GM21360 (cell line): ENCODE measurements around the gene ZNF467.

Experiments
- ATAC-seq: cut with Tn5 transposase; IDR thresholded peaks from one replicate; pipeline ENCODE4 v1.9.1; 2021; ENCODE audit warnings: mild to moderate bottlenecking, moderate library complexity; ENCODE audit not compliant: unreplicated experiment

The ZNF467 gene

DNA sequence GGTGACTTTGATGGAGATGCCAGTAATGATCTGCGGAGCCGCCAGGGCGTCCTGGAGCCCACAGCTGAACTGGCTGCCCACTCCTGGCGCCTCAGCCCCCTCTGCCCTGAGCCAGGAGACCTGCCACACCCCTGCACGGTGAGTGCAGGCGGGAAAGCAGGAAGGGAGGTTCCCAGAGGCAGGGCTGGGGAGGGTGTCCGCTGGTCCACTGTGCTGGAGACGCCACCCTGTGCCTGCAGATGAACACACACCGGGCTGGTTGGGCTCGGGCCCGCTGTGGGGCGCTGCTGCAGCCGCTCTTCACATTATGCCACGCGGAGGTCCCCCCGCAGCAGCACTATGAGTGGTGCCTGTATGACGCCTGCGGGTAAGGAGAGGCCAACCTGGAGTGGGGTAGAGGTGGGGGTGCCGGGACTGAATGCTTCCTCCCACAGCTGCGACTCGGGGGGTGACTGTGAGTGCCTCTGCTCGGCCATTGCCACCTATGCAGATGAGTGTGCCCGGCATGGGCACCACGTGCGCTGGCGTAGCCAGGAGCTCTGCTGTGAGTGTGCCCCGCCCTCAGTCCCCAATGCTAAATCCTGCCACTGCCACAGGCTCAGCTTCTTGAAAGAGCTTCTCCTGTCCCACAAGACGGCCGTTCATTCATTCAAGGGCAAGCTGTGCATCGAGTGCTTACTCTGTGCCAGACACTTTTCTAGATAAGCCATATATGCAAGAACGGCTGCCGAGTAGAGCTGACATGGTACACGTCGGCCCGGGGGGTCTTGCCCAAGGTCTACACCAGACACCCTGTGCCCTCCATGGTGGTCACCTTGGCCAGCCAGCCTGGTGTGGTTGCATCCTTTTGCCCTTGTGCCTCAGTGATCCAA, 14.3 kb upstream of the ZNF467 start:
- ATAC-seq, result no peak

DNA sequence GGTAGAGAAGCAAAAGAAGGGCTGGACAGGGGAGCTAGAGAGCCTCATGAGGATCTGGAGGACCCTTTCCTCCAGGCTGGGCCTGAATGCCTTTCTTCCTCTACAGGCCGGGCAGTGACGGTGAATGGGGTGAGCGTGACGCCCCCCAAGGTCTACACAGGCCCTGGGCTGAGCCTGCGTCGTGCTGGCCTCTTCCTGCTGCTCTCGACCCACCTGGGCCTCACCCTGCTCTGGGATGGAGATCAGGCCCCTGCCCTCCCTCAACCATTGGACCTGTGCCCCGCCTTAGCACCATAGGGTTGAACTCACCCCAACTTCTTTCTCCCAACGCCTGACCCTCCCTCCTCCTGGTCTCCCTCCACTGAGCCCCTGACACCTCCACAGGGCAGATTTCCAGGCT, 12.6 kb upstream of the ZNF467 start:
- ATAC-seq, result no peak

DNA sequence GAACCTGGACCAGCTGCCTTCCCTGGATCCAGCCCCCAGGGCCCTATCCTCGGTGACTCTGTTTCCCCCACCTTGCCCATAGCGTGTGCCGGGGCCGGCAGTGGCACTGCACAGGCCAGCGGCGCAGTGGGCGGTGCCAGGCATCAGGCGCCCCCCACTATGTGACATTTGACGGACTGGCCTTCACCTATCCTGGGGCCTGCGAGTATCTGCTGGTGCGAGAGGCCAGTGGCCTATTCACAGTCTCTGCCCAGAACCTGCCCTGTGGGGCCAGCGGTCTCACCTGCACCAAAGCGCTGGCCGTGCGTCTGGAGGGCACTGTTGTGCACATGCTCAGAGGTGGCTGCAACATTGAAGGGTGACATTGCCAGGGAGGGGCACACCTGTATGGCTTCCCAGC, 12.0 kb upstream of the ZNF467 start:
- ATAC-seq, result no peak

DNA sequence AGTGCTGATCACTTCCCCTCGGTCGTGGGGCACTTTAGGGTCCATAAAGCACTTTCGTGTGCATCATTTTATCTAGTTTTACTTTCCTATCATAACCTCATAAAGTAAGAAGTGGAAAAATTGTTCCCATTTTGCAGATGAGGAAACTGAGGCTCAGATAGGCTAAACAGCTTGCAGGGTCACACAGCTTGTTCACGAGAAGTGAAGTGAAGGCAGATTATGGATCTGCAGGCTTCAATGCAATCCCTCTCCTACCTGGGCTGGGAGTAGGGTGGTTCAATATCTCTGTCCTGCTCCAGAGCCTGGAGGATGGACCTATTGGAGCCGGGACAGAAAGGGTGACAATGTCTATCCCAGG, 10.8 kb upstream of the ZNF467 start:
- no peak for ATAC-seq

DNA sequence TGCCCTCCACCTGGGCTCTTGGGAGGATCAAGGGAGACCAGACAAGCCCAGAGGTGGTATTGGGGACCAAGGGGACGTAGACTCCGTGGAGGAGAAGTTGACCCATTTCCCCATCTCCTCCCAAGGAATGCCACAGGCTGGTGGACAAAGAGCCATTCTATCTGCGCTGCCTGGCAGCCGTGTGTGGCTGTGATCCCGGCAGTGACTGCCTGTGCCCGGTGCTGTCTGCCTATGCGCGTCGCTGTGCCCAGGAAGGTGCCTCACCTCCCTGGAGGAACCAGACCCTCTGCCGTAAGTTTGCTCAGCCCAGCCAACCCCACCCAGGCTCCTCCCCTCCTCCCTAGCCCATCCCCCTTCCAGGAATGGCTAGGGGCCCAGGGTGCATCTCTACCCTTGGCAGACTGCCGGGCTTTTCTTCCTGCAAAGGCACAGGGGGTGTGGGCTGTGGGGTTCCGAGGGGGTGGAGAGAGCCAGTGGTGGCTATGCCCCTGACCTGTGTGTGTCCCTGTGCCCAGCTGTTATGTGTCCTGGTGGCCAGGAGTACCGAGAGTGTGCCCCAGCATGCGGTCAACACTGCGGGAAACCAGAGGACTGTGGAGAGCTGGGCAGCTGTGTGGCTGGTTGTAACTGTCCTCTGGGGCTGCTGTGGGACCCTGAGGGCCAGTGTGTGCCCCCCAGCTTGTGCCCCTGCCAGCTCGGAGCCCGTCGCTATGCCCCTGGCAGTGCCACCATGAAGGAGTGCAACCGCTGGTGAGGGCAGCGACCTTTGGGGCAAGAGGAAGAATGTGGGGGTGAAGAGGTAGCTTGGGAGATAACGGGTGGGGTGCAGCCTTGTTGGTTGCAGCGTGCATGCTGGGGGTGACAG, 10.2 kb upstream of the ZNF467 start:
- ATAC-seq, result no peak

DNA sequence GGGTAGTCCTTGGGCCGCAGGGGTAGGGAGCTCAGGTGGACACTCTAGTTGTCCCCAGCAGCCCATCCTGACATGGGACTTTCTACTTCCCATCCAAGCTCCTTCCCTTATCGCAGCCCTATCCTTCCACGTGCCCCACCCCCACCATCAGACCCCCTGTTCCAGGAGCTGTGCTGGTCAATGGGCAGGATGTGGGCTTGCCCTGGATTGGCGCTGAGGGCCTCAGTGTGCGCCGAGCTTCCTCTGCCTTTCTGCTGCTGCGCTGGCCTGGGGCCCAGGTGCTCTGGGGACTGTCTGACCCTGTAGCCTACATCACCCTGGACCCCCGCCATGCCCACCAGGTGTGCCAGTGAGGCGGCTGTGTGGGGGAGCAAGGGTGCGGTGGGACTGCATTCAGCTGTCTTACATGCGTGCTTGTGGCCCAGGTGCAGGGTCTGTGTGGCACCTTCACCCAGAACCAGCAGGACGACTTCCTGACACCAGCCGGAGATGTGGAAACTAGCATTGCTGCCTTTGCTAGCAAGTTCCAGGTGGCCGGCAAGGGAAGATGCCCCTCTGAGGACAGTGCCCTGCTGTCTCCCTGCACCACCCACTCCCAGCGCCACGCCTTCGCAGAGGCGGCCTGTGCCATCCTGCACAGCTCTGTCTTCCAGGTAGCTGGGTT, 9.4 kb upstream of the ZNF467 start:
- no peak for ATAC-seq

DNA sequence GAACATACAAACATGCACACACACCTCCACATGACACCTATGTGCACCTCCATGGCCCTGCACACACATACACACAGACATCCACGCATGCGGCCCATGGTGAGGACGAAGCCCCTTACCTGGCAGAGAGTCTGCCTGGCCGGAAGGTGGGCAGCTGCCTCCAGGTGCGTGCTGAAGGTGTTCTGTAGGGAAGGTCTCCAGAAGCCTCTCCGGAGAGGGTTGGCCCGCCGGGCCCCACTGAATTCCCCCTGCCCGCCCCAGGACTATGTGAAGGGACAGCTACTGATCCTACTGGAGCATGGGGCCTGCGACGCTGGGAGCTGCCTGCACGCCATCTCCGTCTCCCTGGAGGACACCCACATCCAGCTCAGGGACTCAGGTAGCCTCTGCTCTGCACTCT, 8.5 kb upstream of the ZNF467 start:
- ATAC-seq, result no peak

DNA sequence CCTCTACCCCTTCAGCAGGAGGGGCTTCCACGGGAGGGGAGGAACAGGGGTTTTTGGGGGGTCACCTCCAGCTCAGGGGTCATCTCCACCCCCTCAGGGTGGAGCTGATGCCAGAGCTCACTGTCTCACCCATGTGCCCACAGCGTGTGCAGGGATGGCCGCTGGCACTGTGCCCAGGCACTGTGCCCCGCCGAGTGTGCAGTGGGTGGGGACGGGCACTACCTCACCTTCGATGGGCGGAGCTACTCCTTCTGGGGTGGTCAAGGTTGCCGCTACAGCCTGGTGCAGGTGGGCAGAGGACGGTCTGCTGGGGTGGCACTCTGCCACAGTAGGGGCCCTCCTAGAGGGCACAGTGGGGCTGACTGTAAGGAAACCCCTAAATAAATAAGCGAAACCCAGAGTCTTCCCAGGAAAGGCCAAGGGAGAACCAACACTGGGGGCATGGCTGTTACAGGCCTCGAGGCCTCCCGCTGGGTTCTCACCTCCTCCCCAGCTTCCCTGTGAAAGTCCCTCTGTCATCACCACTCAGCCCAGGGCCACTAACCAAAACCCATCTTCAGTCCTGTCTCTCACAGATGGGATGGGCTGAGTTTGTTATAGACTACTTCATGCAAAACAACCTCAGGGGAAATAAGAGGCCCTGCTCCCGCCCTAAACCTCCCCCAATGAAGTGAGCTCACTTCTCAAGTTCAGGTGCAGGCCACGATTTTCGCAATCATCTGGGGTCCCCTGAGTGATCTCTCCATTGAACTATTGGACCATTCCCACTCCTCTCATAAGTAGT, 7.4 kb upstream of the ZNF467 start:
- ATAC-seq, result no peak

DNA sequence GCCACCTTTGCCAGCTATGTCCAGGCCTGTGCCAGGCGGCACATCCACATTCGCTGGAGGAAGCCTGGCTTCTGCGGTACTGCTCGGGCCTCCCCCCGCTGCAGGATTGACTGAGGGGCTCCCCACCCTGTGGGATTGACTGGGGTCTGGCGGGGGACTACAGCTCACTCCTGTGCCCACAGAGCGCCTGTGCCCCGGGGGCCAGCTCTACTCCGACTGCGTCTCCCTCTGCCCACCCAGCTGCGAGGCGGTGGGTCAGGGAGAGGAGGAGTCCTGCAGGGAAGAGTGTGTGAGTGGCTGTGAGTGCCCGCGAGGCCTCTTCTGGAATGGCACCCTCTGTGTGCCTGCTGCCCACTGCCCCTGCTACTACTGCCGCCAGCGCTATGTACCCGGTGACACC, 6.7 kb upstream of the ZNF467 start:
- no peak for ATAC-seq

DNA sequence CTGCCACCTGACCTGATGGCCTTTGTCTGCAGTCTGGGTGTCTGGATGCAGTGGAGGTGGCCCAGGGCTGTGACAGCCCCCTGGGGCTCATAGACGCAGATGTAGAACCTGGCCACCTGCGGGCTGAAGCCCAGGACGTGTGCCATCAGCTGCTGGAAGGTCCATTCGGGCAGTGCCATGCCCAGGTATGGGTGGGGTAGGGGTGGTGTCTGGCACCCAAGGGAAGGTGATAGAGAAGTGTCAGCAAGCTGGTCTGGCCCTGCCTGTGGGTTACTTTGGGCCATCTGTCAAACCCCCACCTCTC, 6.1 kb upstream of the ZNF467 start:
- no peak for ATAC-seq

DNA sequence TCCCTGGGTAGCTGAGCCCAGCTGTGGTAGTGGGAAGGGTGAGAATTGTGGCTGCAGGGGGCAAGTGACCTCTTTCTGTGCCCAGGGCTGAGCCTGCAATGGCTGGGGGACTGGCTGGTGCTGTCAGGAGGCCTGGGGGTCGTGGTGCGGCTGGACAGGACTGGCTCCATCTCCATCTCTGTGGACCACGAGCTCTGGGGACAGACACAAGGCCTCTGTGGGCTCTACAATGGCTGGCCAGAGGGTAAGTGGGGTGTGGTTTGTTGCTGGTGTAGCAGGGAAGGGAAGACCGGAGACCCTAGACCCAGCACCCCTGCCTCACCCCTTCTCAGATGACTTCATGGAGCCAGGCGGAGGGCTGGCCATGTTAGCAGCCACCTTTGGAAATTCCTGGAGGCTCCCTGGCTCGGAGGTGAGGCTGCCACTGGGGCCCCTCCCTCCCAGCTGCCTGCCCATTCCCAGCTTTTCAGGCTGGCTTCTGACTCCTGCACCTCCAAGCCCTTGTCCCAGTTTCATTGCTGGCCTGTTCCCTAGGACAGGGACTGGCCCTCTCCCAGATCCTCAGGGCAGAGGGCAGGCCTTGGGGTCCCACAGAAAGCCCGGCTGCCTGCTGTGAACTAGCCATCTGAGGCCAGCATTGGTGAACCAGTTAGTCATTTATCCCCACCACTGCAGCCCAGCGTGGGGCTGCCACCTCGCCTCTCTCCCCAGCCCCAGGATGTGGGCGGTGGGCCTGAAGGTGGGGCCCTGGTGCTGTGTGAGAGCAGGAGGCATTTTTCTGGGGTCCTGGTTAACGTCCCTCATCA, 5.5 kb upstream of the ZNF467 start:
- ATAC-seq, result no peak

DNA sequence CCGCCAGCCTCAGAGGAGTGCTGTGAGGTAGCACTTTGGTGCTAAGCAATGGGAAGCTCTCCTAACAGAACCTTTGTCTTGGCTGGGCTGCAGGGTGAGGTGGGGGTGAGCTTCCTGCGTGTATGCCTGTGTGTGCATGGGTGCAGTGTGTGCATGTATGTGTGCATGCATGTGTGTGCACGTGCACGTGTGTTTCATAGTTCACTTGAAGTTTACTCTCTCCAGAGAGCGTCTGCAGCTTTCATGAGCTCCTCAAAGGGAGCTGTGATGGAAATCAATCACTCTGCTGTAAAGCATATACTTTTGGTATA, 4.9 kb upstream of the ZNF467 start:
- ATAC-seq, result no peak

DNA sequence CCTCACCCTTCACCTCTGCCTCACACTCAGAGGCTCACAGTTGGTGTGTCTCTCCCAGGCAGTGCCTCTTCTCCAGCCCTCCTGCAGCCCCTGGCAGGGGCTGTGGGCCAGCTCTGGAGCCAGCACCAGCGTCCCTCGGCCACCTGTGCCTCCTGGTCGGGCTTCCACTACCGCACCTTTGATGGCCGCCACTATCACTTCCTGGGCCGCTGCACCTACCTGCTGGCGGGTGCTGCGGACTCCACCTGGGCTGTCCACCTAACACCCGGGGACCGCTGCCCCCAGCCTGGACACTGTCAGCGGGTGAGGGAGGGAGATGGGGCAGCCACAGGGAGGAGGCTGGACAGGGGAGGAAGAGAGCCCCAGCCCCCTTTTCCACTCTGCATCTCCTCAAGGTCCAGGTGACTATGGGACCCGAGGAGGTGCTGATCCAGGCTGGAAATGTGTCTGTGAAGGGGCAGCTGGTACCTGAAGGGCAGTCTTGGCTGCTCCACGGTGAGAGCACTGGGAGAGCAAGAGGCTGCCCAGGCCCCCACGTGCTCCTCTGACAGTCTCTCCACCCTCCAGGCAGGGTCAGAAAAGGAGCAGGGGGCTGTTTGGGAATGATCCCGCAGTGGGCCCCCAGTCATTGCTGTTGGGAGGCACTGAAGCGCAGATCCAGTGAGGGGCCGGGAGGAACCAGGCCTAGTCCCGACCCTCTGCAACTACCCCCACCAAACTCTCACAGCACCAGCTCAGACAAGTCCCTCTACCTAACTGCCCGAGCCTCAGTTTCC, 4.4 kb upstream of the ZNF467 start:
- no peak for ATAC-seq

DNA sequence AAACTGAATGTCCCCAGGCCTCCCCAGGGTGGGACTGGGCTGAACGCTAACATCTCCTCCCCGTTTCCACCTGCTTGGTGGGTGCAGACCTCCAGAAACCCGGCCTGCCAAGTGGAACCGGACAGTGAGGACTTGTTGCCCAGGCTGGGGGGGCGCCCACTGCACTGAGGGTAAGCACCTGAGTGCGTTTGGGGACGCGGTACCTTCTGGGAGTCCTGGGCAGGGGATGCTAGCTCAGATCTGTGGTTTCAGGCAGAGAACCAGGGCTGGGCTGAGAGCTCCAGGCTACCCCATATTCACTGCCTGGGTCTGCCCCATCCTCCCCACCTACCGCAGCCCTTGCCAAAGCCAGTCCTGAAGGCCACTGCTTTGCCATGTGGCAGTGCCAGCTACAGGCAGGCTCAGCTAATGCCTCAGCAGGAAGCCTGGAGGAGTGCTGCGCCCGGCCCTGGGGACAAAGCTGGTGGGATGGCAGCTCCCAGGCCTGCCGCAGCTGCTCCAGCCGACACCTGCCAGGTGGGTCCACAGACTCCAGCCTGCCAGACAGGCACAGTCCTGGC, 3.5 kb upstream of the ZNF467 start:
- ATAC-seq, result no peak

DNA sequence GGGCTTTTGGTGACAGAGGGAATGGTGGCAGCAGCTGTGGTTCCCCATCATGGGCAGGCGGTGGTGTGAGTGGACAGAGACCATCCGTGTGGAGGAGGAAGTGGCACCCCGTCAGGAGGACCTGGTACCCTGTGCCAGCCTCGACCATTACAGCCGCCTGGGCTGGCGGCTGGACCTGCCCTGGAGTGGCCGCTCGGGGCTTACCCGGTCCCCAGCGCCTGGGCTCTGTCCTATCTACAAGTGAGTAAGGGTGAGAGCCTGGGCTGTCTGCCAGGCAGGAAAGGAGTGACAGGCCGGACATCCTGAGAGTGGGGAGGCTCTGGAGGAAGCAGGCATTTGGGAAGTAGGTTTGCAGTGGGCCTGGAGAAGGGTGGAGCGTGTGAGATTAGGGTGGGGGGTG, 2.9 kb upstream of the ZNF467 start:
- ATAC-seq, result no peak

DNA sequence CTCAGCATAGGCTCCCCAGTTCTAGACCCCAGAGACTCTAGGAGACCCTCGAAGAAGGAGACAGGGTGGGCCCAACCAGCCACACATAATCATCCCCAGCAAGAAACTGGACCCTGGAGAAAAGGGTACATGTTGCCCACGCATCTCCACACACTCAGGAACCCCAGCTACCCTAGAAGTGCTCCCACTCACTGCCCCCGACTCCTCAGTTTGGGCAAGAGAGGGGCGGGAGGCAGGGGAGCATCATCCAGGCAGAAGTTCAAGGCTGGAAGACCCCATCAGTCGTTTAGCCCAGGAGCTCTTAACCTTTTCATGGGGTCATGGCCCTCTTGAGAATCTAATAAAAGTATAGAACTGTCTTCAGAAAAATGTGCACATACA, 1.8 kb upstream of the ZNF467 start:
- ATAC-seq, result no peak

DNA sequence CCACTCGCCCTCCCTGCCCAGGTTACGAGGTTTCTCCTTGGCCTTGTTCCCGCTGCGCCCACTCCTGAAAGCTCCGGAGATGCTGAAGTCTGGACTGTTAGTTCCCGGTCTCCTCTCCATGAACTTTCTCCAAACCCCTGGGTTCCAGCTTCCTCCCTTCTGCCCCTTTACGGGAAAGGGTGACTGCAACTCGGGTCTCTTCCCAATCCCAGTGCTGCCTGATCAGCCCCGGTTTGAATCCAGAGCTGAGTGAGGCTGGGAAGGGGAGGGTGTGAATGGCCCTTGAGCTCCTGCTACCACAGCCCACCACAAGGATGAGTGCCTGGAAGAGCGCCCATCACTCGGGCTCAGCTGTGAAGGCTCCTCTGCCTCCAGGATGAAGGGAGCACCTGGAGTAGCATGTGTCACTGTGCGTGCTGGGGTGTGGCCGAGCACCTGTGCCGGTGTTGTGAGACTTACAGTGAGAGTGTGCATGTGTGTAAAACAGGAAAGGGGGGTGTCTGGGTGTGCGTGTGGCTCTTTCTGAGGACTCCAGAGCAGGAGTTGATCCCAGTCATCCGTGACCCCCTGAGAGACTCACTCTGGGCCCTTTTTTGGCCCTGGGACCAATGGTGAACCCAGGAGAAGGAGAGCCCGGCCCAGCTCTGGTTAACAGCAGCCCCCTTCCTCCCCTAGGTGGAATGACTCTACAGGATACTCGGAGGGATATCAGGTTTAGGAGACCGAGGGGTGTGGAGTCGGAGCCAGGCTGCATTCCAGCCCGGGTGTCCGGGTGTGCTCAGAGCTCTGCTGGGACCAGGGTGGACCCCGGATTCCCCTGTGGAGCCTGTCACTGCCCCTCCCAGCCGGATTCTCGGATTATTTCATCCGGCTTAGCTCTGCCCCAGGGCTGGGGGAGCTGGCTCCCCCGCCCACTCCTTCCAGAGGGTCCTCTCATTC, 1.1 kb upstream of the ZNF467 start:
- ATAC-seq, result no peak

DNA sequence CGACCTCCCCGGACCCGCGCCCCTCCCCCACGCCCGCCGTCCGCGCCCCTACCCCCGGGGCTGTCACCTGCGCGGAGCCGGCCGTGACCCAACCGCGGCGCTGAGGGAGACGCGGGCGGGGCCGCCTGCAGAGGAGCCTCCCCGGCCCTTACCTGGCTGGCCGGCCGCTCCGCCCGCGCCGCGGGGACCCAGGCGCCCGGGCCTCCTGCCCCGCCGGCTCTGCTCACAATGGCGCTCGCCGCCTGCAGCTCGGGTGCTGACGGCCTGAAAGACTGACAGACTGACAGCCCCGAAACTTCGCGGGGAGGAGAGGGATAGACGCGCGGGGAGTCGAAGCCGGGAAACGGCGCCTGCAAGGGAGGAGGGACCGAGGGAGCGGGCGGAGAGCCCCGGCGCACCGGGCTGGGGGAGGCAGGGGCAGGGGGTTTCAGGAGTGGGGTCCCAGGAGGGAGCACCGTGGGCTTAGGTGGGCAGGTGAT, 393 bp downstream of the ZNF467 start:
- no peak for ATAC-seq
